ENCODE measurements around the gene KLHL29. TPM values are rescaled to one million over a fixed set of nuclear protein-coding genes. Genes with fewer than 3 reads are reported as not detected.

Gene KLHL29
- polyA plus RNA-seq, 3 donors = 0.03 TPM; not detected in 2

DNA sequence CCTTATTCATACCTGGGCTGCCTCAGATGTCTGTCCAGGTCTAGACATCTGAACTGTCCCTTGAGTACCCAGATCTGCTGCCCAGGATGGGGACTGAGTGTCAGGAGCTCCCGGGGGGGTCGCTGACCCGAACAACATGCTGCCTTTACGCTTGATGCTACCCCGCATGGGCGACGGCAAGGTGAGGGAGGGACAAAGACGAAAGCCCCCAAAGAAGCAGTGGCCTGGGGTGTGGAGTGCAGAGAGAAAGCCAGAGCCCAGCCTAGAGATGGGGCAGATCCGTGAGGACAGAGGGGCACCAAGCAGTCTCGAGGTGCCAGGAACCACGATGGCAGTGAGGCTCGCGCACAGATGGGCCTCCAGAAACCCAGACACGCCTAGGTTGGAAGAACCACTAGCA lies 307.3 kb downstream of the KLHL29 start:
- H3K4me3 ChIP-seq (replicated peaks in 1 of 3; ENCODE audit: low read depth in 2 of 3, low read length in 3 of 3) = no peak overlapping the region
- H2AFZ ChIP-seq (ENCODE audit: insufficient read depth, low read depth, low read length, poor library complexity, severe bottlenecking) = no peak overlapping the region
- H4K20me1 ChIP-seq (ENCODE audit: insufficient read depth, low read length) = no peaks in the 10 kb centered on the region
- no peaks in the 10 kb centered on the region for H3K79me2 ChIP-seq (ENCODE audit: insufficient read depth, low read length)
- H3K36me3 ChIP-seq (replicated peaks in 1 of 2; ENCODE audit: control insufficient read depth in 1 of 2, insufficient read depth in 2 of 2, low read length in 2 of 2) = no peaks in the 10 kb centered on the region
- WGBS (ENCODE audit: insufficient coverage) = 98% methylated on average over 14 of the region's 14 CpGs
- H3K9me3 ChIP-seq (replicated peaks in 1 of 2; ENCODE audit: control insufficient read depth in 1 of 2, insufficient read depth in 1 of 2, low read length in 2 of 2) = no peaks in the 10 kb centered on the region
- H3K27me3 ChIP-seq (ENCODE audit: control insufficient read depth in 2 of 2, insufficient read depth in 2 of 2, low read length in 2 of 2) = no peaks in the 10 kb centered on the region
- no peak overlapping the region for H3K4me2 ChIP-seq (replicated peaks; ENCODE audit: extremely low read depth, low read length, poor library complexity, severe bottlenecking)
- H3K27ac ChIP-seq (ENCODE audit: low read depth in 1 of 2, low read length in 2 of 2) = no peak overlapping the region
- Mint-ChIP-seq H3K4me1 (peaks cover 8% of the 10 kb centered on the region), H3K36me3 (peaks cover 6 to 15% of the 10 kb centered on the region in 2 donors), H3K9me3 (peaks cover 0 to 2% (median 0%) of the 10 kb centered on the region in 7 donors), H3K4me3 (no peak overlapping the region), H3K27me3 (ENCODE audit: low read depth in 3 of 3) (peaks cover 0 to 6% (median 5%) of the 10 kb centered on the region in 3 donors), H3K27ac (no peak overlapping the region)
- TF ChIP-seq, protein P1, sequence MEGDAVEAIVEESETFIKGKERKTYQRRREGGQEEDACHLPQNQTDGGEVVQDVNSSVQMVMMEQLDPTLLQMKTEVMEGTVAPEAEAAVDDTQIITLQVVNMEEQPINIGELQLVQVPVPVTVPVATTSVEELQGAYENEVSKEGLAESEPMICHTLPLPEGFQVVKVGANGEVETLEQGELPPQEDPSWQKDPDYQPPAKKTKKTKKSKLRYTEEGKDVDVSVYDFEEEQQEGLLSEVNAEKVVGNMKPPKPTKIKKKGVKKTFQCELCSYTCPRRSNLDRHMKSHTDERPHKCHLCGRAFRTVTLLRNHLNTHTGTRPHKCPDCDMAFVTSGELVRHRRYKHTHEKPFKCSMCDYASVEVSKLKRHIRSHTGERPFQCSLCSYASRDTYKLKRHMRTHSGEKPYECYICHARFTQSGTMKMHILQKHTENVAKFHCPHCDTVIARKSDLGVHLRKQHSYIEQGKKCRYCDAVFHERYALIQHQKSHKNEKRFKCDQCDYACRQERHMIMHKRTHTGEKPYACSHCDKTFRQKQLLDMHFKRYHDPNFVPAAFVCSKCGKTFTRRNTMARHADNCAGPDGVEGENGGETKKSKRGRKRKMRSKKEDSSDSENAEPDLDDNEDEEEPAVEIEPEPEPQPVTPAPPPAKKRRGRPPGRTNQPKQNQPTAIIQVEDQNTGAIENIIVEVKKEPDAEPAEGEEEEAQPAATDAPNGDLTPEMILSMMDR (IDR thresholded peaks at IDR 0.05) = no peak
- no peaks in the 10 kb centered on the region for H3K4me1 ChIP-seq (ENCODE audit: control insufficient read depth in 1 of 2, insufficient read depth in 2 of 2, low read length in 2 of 2)
- no peak for DNase-seq
- H3K9ac ChIP-seq (ENCODE audit: insufficient read depth, low read length, poor library complexity, severe bottlenecking) = no peak overlapping the region
- intact Hi-C loops (cut with micrococcal nuclease) = no loop called here

DNA sequence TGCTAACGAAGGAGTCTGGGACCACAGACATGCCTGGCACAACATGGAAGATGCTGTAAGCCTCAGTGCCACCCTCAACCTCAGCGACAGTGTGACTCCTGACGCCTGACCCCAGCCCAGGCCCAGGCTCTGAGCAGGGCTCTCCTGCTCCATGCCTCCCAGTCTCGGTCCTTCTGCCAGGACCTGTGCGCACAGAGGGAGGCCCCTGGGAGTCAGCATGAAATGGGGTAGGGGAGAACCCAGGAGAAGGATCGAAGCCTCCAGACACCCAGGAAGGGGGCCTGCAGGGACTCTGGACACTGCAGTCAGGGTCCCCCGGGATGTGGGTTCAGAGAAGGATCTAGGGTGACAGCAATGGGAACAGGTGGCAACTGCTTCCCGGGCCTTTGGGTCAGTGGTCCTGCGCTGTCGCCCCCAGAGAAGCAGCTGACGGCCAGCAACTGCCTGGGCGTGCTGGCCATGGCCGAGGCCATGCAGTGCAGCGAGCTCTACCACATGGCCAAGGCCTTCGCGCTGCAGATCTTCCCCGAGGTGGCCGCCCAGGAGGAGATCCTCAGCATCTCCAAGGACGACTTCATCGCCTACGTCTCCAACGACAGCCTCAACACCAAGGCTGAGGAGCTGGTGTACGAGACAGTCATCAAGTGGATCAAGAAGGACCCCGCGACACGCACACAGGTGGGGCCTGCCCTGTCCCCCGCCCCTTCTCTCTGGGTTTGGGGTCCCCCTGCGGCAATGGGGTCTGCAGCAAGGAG lies 308.0 kb downstream of the KLHL29 start:
- H3K79me2 ChIP-seq (ENCODE audit: insufficient read depth, low read length) = no peaks in the 10 kb centered on the region
- TF ChIP-seq, protein P1 (IDR thresholded peaks at IDR 0.05) = no peak

More for the DNA sequence above, 308.0 kb downstream of the KLHL29 start:
- no peak overlapping the region for H2AFZ ChIP-seq (ENCODE audit: insufficient read depth, low read depth, low read length, poor library complexity, severe bottlenecking)
- 98% methylated on average over 25 of the region's 28 CpGs for WGBS (ENCODE audit: insufficient coverage)
- no peak overlapping the region for H3K9ac ChIP-seq (ENCODE audit: insufficient read depth, low read length, poor library complexity, severe bottlenecking)
- H3K27ac Mint-ChIP-seq = no peak overlapping the region
- peaks cover 6 to 15% of the 10 kb centered on the region in 2 donors for H3K36me3 Mint-ChIP-seq
- H3K9me3 Mint-ChIP-seq = peaks cover 0 to 2% (median 0%) of the 10 kb centered on the region in 7 donors
- H3K36me3 ChIP-seq (replicated peaks in 1 of 2; ENCODE audit: control insufficient read depth in 1 of 2, insufficient read depth in 2 of 2, low read length in 2 of 2) = no peaks in the 10 kb centered on the region
- H3K27ac ChIP-seq (ENCODE audit: low read depth in 1 of 2, low read length in 2 of 2) = no peak overlapping the region
- H3K4me3 ChIP-seq (replicated peaks in 1 of 3; ENCODE audit: low read depth in 2 of 3, low read length in 3 of 3) = no peak overlapping the region
- H3K9me3 ChIP-seq (replicated peaks in 1 of 2; ENCODE audit: control insufficient read depth in 1 of 2, insufficient read depth in 1 of 2, low read length in 2 of 2) = no peaks in the 10 kb centered on the region
- no peak for DNase-seq
- intact Hi-C loops (cut with micrococcal nuclease) = no loop called here
- H3K27me3 Mint-ChIP-seq (ENCODE audit: low read depth in 3 of 3) = peaks cover 0 to 6% (median 0%) of the 10 kb centered on the region in 3 donors
- H3K4me2 ChIP-seq (replicated peaks; ENCODE audit: extremely low read depth, low read length, poor library complexity, severe bottlenecking) = no peak overlapping the region
- peaks cover 8% of the 10 kb centered on the region for H3K4me1 Mint-ChIP-seq
- H3K4me3 Mint-ChIP-seq = no peak overlapping the region
- no peaks in the 10 kb centered on the region for H3K27me3 ChIP-seq (ENCODE audit: control insufficient read depth in 2 of 2, insufficient read depth in 2 of 2, low read length in 2 of 2)
- H3K4me1 ChIP-seq (ENCODE audit: control insufficient read depth in 1 of 2, insufficient read depth in 2 of 2, low read length in 2 of 2) = no peaks in the 10 kb centered on the region
- H4K20me1 ChIP-seq (ENCODE audit: insufficient read depth, low read length) = no peaks in the 10 kb centered on the region
